GM21515 (cell line): ENCODE results near the gene AEBP1.
A peak's percentile ranks its signal among the peaks of the same experiment; 100 is the strongest.
"Not testable (repeated sequence)": the region's sequence is repeated elsewhere in the genome, so short reads cannot be mapped to it uniquely, and the experiment has no call there.

ENCODE experiments used
- ATAC-seq: cut with Tn5 transposase; IDR thresholded peaks from one replicate; pipeline ENCODE4 v1.9.1; 2021; ENCODE audit not compliant: unreplicated experiment

The AEBP1 gene

GRCh38 chr7:44116789-44117666 is 12.9 kb downstream of the AEBP1 start:
- no peak for ATAC-seq

GRCh38 chr7:44117801-44118429 is 13.8 kb downstream of the AEBP1 start:
- no peak for ATAC-seq

- ATAC-seq: no peak
These were observed 15.8 kb downstream of the AEBP1 start for GRCh38 chr7:44119829-44120380.

DNA sequence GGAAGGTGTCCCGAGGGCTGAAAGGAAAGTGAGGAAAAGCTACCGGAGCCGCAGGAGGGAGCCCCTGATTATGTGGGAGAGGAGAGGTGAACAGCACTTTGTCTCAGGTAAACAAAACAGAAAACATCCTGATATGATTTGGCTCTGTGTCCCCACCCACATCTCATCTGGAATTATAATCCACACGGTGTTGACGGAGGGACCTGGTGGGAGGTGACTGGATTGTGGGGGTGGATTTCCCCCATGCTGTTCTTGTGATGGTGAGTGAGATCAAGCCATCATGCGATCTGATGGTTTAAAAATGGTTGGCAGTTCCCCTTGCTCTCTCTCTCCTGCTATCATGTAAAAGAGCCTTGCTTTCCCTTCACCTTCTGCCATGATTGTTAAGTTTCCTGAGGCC is 16.2 kb downstream of the AEBP1 start:
- ATAC-seq: no peak

DNA sequence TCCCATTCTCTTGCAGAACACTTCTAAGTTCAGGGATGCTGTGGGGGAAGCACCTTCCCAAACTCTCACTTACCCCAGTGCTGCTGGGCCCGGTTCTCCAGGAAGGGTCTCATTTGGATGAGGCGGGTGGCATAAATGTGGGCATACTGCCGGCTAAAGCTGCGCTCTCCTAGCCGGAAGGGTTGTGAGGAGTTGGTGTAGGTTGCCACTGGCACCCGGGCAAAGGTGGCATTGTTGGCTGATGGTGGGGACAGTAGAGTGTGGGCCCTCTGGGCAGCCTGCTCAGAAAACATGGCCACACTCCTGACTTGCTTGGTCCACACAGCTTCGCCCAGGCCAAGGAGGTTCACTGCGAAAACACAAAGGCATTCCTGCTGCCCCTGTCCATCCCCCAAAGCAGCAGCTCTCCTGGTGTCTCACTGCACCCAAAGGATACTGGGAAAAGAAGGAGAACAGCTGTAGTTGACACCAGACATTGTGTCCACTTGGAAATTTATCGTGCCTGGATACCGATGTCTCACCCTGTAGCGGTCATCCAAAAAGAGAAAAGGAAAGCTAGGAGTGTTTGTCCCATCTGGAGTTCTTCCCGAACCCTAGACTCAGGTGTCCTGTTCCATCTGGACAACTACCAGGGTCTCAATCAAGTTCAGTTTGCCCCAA is 17.7 kb downstream of the AEBP1 start:
- no peak for ATAC-seq

- no peak for ATAC-seq
These were observed 18.4 kb downstream of the AEBP1 start for GRCh38 chr7:44122529-44122928.

- ATAC-seq: peak; percentile 96
These were observed 19.3 kb downstream of the AEBP1 start, which contains the start of gene POLD2 for GRCh38 chr7:44123190-44124003. POLD2 (minus strand) TSS chr7:44123548; CDS start chr7:44122053, 1,495 bp downstream.

GRCh38 chr7:44124822-44125202 is 20.7 kb downstream of the AEBP1 start:
- ATAC-seq: no peak

- ATAC-seq: not testable (repeated sequence)
These were observed 22.4 kb downstream of the AEBP1 start for GRCh38 chr7:44126574-44126973.

GRCh38 chr7:44127161-44127560 is 23.0 kb downstream of the AEBP1 start:
- no peak for ATAC-seq

DNA sequence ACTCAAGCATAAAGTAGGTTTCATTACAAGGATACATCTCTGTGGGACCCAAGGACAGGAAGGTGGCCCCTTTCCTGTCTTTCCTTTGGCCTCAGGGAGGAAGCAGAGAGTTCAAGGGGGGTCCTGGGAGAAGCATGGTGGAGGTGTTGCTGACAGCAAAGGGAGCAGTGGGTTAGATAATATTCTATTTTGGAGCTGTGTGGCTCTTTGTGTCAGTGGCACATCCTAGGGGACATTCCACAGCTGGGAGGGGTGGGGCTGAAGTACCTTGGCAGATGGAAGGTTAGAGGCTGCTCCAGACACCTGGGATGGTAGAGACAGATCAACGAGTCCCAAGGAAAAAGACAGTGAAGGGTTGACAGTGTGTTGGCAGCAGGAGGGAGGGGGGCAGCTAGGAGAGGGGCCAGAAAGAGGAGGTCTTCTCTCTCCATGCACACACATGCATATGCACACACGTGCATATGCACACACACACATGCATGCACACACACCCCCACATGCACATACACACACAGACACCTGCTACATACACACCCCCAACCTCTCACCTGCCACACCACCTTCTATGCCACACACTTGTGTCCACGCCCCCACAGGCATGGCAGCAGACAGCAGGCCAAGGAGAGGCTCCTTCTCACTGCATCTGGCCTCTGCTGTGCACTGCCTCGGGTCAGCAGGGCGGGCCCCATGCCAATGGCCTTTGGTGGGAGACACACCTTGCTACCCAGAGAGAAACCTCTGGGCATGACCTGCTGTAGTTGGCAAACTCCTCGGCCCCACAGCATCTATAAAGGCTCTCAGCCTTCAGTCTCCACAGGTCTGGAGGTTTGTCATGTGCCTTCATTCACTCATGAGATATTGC is 24.8 kb downstream of the AEBP1 start:
- no peak for ATAC-seq

DNA sequence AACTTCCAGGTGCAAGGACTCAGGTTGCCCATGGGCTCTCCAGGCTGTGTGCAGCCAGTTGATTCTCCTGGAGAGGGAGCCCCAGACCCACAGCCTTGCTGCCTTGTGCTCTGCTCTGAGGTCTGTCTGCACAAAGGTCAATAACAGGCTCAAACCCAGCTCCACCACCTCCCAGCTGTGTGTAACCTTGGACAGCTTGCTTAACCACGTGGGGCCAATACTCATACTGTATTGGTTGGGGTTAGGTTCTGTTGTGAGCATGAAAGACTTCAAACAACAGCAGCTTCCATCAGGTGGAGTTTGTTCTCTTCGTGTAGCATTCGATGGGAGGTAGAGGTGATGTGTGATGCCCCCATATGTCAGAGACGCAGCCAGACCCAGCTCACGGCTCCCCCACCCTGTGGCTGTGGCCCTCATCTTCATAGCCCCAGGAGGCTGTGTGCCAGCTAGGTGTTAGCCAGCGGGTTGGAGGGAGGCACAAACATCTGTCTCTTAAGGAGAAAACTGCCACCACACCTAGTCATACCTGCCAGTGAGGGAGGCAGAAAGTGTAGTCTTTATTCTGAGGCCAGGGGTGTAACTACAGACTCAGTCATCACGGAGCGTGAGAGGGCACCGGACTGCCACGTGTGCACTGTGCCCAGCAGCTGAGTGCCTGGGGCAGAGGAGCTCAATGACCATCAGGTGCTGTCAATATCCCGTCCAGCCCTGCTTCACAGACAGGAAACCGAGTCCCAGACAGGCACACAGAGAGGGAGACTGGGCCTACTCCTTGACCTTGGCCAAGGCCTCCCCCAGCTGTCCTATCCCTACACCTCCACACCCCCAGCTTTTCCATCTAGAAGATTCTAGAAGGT is 27.3 kb downstream of the AEBP1 start:
- no peak for ATAC-seq

- ATAC-seq: no peak
These were observed 27.9 kb downstream of the AEBP1 start for GRCh38 chr7:44132039-44132438.

DNA sequence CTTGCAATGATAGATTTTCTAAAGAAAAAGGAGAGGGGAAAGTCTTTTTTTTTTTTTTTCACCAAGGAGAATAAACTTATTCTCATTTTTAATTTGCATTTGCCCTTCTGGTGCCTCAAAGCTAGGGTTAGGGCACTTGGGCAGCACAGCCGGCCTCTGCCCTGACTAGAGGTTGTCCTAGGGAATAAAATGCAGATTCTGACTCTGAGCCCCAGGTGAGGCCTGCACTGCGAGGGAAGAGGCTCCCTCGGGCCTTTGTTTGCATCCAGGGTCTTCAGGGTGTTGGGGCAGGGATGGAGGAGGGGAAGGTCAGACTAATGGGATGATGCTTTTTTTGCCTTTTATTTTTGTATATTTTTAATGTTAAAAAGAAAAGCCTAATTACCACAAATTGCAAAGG is 29.1 kb downstream of the AEBP1 start:
- ATAC-seq: no peak

GRCh38 chr7:44134943-44135628 is 30.9 kb downstream of the AEBP1 start:
- ATAC-seq: no peak

GRCh38 chr7:44136731-44137130 is 32.6 kb downstream of the AEBP1 start:
- ATAC-seq: no peak

DNA sequence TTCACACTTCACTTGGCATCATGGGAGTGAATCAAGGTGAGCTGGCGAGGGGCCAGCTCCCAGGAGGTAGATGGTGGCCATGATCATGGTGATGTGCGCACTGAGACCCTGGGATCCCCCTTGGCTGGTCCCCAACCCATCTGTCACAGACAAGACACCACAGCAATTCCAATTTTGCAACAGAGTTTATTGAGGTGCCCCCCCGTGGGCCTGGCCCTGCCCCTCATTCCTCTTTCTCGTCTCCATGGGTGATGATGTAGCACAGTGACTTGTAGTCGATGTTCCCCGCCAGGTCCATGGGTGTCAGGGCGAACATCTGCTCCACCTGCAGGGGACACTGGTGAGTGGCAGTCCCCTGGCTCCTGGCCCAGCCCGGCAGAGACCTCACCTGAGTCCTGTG is 34.6 kb downstream of the AEBP1 start:
- ATAC-seq: no peak

DNA sequence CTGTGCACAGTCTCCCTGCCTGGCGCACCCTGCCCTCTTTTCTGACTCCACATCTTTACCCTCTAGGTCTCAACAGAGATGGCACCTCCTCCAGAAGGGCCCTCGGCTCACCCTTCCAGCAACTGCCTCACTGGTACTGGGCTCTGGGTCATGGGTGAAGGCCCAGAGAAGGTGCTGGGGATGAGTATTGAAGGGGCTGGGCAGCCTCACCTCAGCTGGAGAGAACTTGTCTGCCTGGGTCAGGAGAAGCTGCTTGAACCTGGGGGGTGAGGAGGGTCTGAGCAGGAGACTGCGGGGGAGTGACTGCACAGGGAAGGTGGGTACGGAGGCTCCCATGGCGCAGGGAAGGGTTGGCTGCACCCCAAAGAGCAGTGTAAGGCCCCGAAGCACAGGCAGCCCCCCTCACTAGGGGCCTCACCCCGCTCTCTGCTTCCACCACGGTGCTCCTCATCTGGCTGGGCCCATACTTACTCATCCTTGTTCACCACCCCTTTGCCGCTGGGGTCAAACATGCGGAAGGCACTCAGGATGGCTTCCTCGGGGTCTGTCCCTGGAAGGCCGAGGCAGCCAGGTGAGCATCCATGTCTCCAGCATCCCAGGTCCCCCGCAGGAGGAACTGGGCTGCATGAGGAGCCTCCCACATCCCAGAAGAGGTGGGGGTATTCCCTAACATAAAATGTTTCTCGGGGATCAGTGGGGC is 35.3 kb downstream of the AEBP1 start:
- ATAC-seq: no peak
